Measurements from ENCODE around the gene UIMC1.
"Not testable (repeated sequence)": the region's sequence is repeated elsewhere in the genome, so short reads cannot be mapped to it uniquely, and the experiment has no call there.

Gene UIMC1

DNA sequence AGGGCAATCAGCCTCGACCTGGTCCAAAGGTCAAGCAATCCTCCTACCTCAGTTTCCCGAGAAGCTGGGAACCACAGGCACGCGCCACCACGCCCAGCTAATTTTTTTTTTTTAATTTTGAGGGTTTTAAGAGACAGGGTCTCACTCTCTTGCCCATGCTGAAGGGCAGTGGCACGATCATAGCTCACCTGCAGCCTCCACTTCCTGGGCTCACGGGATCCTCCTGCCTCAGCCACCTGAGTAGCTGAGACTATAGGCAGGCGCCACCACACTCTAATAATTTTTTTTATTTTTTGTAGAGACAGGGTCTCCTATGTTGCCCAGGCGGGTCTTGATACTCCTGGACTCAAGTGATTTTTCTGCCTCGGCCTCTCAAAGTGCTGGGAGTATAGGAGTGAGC, 1.6 kb downstream of the UIMC1 start:
- Histone ChIP-seq H3K36me3 (peaks cover 7% of the 10 kb centered on the region; the same call in 1 of the 2 replicates), H3K27me3 (no peaks in the 10 kb centered on the region), H3K4me1 (0 out of 2 replicates have a peak, but pooled peaks cover 4% of the 10 kb centered on the region), H3K9me3 (no peaks in the 10 kb centered on the region), H3K4me3 (ENCODE audit: low read depth, low read length) (peak overlapping the region; percentile 82)
- TF ChIP-seq, protein P1, sequence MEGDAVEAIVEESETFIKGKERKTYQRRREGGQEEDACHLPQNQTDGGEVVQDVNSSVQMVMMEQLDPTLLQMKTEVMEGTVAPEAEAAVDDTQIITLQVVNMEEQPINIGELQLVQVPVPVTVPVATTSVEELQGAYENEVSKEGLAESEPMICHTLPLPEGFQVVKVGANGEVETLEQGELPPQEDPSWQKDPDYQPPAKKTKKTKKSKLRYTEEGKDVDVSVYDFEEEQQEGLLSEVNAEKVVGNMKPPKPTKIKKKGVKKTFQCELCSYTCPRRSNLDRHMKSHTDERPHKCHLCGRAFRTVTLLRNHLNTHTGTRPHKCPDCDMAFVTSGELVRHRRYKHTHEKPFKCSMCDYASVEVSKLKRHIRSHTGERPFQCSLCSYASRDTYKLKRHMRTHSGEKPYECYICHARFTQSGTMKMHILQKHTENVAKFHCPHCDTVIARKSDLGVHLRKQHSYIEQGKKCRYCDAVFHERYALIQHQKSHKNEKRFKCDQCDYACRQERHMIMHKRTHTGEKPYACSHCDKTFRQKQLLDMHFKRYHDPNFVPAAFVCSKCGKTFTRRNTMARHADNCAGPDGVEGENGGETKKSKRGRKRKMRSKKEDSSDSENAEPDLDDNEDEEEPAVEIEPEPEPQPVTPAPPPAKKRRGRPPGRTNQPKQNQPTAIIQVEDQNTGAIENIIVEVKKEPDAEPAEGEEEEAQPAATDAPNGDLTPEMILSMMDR (IDR thresholded peaks at IDR 0.05; ENCODE audit: low read depth, low read length): no peak
- DNase-seq: no peak

DNA sequence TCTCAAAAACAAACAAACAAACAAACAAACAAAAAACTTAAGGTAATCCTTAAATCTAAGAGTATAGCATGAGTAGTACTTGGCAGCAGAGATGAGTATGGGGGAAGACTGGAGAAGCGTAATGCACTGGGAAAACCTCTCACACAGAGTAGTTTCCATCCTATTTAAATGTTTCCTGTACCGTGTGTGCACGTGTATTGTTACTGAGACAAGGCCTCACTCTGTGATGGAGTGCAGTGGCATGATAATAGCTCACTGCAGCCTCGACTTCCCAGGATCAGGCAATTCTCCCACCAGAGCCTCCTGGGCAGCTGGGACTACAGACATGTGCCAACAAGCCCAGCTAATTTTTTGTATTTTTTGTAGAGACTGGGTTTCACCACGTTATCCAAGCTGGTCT, 2.9 kb downstream of the UIMC1 start:
- no peak for DNase-seq
- no peaks in the 10 kb centered on the region for H3K9me3 ChIP-seq
- H3K36me3 ChIP-seq: peaks cover 11% of the 10 kb centered on the region; the same call in 1 of the 2 replicates
- H3K4me1 ChIP-seq: 0 out of 2 replicates have a peak, but pooled peaks cover 4% of the 10 kb centered on the region
- TF ChIP-seq, protein P1 (IDR thresholded peaks at IDR 0.05; ENCODE audit: low read depth, low read length): no peak
- no peak overlapping the region for H3K4me3 ChIP-seq (ENCODE audit: low read depth, low read length)
- no peaks in the 10 kb centered on the region for H3K27me3 ChIP-seq

DNA sequence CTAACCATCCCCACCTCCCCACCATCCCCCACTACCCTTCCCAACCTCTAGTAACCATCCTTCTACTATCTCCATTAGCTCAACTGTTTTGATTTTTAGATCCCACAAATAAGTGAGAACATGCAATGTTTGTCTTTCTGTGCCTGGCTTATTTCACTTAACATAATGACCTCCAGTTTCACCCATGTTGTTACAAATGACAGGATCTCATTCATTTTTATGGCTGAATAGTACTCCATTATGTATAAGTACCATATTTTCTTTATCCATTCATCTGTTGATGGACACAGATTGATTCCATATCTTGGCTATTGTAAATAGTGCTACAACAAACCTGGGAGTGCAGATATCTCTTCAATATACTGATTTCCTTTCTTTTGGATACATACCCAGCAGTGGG, 7.1 kb downstream of the UIMC1 start:
- not testable (repeated sequence) for H3K4me3 ChIP-seq (ENCODE audit: low read depth, low read length); H3K9me3 ChIP-seq; H3K36me3 ChIP-seq; H3K4me1 ChIP-seq; H3K27me3 ChIP-seq; DNase-seq

DNA sequence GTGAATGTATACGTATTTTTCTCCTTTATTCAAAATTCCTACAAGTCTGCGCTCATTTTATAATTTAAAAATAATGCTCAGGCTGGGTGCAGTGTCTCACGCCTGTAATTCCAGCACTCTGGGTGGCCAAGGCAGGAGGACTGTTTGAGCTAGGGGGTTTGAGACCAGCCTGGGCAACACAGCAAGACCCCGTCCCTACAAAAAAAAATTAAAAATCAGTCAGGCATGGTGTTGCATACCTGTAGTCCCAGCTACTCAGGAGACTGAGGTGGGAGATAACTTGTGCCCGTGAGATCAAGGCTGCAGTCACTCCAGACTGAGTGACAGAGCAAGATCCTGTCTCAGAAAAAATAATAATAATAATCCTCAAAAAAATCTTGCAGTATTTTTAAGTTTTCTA, 7.8 kb downstream of the UIMC1 start:
- no peaks in the 10 kb centered on the region for H3K9me3 ChIP-seq
- no peaks in the 10 kb centered on the region for H3K27me3 ChIP-seq
- no peak for DNase-seq
- TF ChIP-seq, protein P1 (IDR thresholded peaks at IDR 0.05; ENCODE audit: low read depth, low read length): no peak
- peaks cover 7% of the 10 kb centered on the region; the same call in 1 of the 2 replicates for H3K36me3 ChIP-seq
- peaks cover 8% of the 10 kb centered on the region; the same call in 1 of the 2 replicates for H3K4me1 ChIP-seq
- no peak overlapping the region for H3K4me3 ChIP-seq (ENCODE audit: low read depth, low read length)

DNA sequence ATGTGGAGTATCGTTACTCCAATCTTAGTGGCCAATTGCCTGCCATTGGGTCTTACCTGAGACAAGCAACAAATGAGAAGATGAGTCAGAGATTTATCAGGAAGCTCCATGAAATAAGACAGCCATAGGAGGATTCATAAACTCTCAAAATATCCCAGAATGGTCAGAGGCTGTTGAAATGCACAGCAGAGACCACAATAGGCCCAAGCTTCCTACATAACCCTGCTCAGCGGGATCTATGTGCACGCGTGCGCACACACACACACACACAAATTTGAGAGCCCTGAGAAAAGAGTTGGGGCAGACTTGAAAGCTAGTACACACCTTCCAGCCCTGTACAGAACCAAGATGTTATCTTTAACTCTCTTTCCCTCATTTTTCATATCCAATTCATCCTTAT, 9.8 kb downstream of the UIMC1 start:
- Histone ChIP-seq H3K9me3 (no peaks in the 10 kb centered on the region), H3K36me3 (peaks cover 7% of the 10 kb centered on the region; the same call in 1 of the 2 replicates), H3K4me3 (ENCODE audit: low read depth, low read length) (no peak overlapping the region), H3K4me1 (peaks cover 5% of the 10 kb centered on the region; the same call in 1 of the 2 replicates), H3K27me3 (no peaks in the 10 kb centered on the region)
- TF ChIP-seq, protein P1 (IDR thresholded peaks at IDR 0.05; ENCODE audit: low read depth, low read length): no peak
- DNase-seq: no peak

DNA sequence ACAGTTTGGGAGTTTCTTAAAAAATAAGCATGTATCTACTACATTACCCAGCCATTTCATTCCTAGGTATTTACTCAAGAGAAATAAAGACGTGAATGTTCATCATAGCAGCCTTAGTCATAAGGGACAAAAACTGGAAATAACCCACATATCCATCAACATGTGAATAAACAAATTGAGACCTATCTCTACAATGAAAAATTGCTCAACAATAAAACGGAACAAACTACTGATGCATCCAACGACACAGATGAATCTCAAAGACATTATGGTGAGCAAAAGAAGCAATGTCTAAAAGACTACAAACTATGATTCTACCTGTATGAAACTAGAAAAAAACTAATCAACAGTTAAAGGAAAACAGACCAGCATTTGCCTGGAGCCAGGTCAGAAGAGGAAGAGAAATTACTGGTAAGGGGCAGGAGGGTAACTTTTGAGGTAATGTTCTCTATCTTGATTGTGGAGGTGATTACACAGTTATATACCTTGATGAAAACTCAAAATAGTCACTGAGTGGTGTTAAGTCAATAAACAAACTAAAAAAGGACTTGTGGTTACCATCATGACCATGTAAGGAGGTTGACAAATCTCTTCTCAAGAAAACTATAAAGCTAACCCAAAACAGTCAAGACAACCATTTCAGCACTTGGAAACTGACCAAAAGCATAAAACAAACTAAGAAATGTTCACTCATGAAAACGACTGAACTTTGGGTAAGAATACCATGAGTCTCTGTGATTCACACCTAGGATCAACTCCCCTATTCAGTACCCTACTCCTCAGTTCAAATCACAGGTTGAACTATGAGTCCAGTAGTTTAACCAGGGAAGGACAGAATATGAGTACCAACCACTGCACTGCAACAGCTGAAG, 10.4 kb downstream of the UIMC1 start:
- H3K4me1 ChIP-seq: peaks cover 5% of the 10 kb centered on the region; the same call in 1 of the 2 replicates
- peaks cover 7% of the 10 kb centered on the region; the same call in 1 of the 2 replicates for H3K36me3 ChIP-seq
- H3K27me3 ChIP-seq: no peaks in the 10 kb centered on the region
- DNase-seq: no peak
- TF ChIP-seq, protein P1 (IDR thresholded peaks at IDR 0.05; ENCODE audit: low read depth, low read length): no peak
- no peaks in the 10 kb centered on the region for H3K9me3 ChIP-seq
- H3K4me3 ChIP-seq (ENCODE audit: low read depth, low read length): no peak overlapping the region

Measured in BE2C (cell line).